Liver (tissue), 9 donors: ENCODE data around the gene CHTF18. TPM values are rescaled to one million over a fixed set of nuclear protein-coding genes. Genes with fewer than 3 reads are reported as not detected.

Source experiments
- DNase-seq: peaks from one replicate; pipeline ENCODE4 v3.0.0-alpha.2; 2017; ENCODE audit warnings: low spot score
- H3K27ac ChIP-seq, 2 donors: one replicate each; pipeline ENCODE4 v1.7.0; 2013; ENCODE audit warnings: inconsistent platforms in 2 of 2, low read length in 2 of 2, control low read depth in 1 of 2, low read depth in 1 of 2, mild to moderate bottlenecking in 1 of 2
- H3K27me3 ChIP-seq, 4 donors: one replicate each; pipeline versions ENCODE4 v1.6.1 to v1.7.0; 2013; ENCODE audit warnings: low read length in 3 of 4, inconsistent platforms in 1 of 4, mild to moderate bottlenecking in 1 of 4, moderate library complexity in 1 of 4; ENCODE audit not compliant: control insufficient read depth in 4 of 4, insufficient read depth in 4 of 4
- H3K36me3 ChIP-seq, 4 donors: one replicate each; pipeline versions ENCODE4 v1.6.1 to v1.7.0; 2013; ENCODE audit warnings: low read length in 3 of 4, mild to moderate bottlenecking in 3 of 4, low read depth in 1 of 4, moderate library complexity in 1 of 4; ENCODE audit not compliant: control insufficient read depth in 4 of 4, insufficient read depth in 3 of 4
- H3K4me1 ChIP-seq, 4 donors: one replicate each; pipeline versions ENCODE4 v1.6.1 to v1.7.0; 2013; ENCODE audit warnings: low read length in 3 of 4, mild to moderate bottlenecking in 3 of 4, moderate library complexity in 1 of 4; ENCODE audit not compliant: control insufficient read depth in 4 of 4, insufficient read depth in 4 of 4
- H3K4me3 ChIP-seq, 3 donors: one replicate each; pipeline versions ENCODE4 v1.6.1 to v1.7.0; 2013; ENCODE audit warnings: low read length in 3 of 3, control low read depth in 1 of 3, low read depth in 1 of 3, mild to moderate bottlenecking in 1 of 3
- H3K9ac ChIP-seq, 2 donors: one replicate each; pipeline ENCODE4 v1.7.0; 2013; ENCODE audit warnings: low read length in 2 of 2, mild to moderate bottlenecking in 2 of 2, moderate library complexity in 2 of 2, control low read depth in 1 of 2, low read depth in 1 of 2
- H3K9me3 ChIP-seq, 4 donors: one replicate each; pipeline versions ENCODE4 v1.6.1 to v1.7.0; 2013; ENCODE audit warnings: low read length in 3 of 4; ENCODE audit not compliant: control insufficient read depth in 4 of 4
- ATF3 ChIP-seq: IDR thresholded peaks from 2 replicates; pipeline ENCODE4 v1.6.1; 2016; ENCODE audit warnings: antibody characterized with exemption
- CTCF ChIP-seq: fragments of 150-350 bp; IDR thresholded peaks from 2 replicates; pipeline ENCODE4 v1.5.1; 2017; ENCODE audit warnings: improper control_type of control experiment, low read depth, low read length; ENCODE audit not compliant: missing input control
- EGR1 ChIP-seq, 2 donors: IDR thresholded peaks; 2 replicates each; pipeline ENCODE4 v1.6.1; 2016 to 2018; ENCODE audit warnings: antibody characterized with exemption in 2 of 2, low read depth in 2 of 2
- FOXA1 ChIP-seq: IDR thresholded peaks from 2 replicates; pipeline ENCODE4 v1.6.1; 2016; ENCODE audit warnings: antibody characterized with exemption
- FOXA2 ChIP-seq: IDR thresholded peaks from 2 replicates; pipeline ENCODE4 v1.6.1; 2016; ENCODE audit warnings: antibody characterized with exemption
- GABPA ChIP-seq, 2 donors: IDR thresholded peaks in 1 of 2; conservative IDR thresholded peaks in 1 of 2; 2 replicates each; pipeline ENCODE4 v1.6.1; 2016; ENCODE audit warnings: antibody characterized with exemption in 2 of 2, mild to moderate bottlenecking in 1 of 2, moderate library complexity in 1 of 2
- HNF4A ChIP-seq, 2 donors: conservative IDR thresholded peaks; 2 replicates each; pipeline ENCODE4 v1.6.1; 2016; ENCODE audit warnings: antibody characterized with exemption in 2 of 2, mild to moderate bottlenecking in 2 of 2
- JUND ChIP-seq, 2 donors: IDR thresholded peaks; 2 replicates each; pipeline ENCODE4 v1.6.1; 2016; ENCODE audit warnings: antibody characterized with exemption in 2 of 2
- MAX ChIP-seq: IDR thresholded peaks from 2 replicates; pipeline ENCODE4 v1.6.1; 2016; ENCODE audit warnings: antibody characterized with exemption
- NR2F2 ChIP-seq: IDR thresholded peaks from 2 replicates; pipeline ENCODE4 v1.6.1; 2016; ENCODE audit warnings: antibody characterized with exemption
- RAD21 ChIP-seq, 2 donors: IDR thresholded peaks; 2 replicates each; pipeline ENCODE4 v1.6.1; 2016; ENCODE audit warnings: antibody characterized with exemption in 2 of 2, mild to moderate bottlenecking in 2 of 2
- RXRA ChIP-seq, 2 donors: IDR thresholded peaks; 2 replicates each; pipeline ENCODE4 v1.6.1; 2017 to 2018; ENCODE audit warnings: antibody characterized with exemption in 2 of 2, mild to moderate bottlenecking in 1 of 2
- SP1 ChIP-seq: IDR thresholded peaks from 2 replicates; pipeline ENCODE4 v1.6.1; 2018; ENCODE audit warnings: antibody characterized with exemption, mild to moderate bottlenecking
- TAF1 ChIP-seq: conservative IDR thresholded peaks from 2 replicates; pipeline ENCODE4 v1.6.1; 2016; ENCODE audit warnings: antibody characterized with exemption, mild to moderate bottlenecking
- YY1 ChIP-seq: IDR thresholded peaks from 2 replicates; pipeline ENCODE4 v1.6.1; 2016; ENCODE audit warnings: antibody characterized with exemption, mild to moderate bottlenecking
- ZBTB33 ChIP-seq: IDR thresholded peaks from 2 replicates; pipeline ENCODE4 v1.6.1; 2016; ENCODE audit warnings: antibody characterized with exemption
- WGBS: extraction: QIAGEN DNeasy Blood & Tissue Kit; methylation state at CpG from one replicate; pipeline ENCODE4 v1.1.7; 2013; 5-methylcytosine and 5-hydroxymethylcytosine counted together
- polyA plus RNA-seq, 2 donors: library from polyadenylated mRNA; stranded (reverse) in 1 of 2; unstranded in 1 of 2; fragments of 200-250 nt in 1 of 2; fragments of >200 nt in 1 of 2; fragmentation: Nextera tagmentation in 1 of 2; extraction: Ambion mirVana in 1 of 2; gene quantifications; one replicate each; pipeline versions ENCODE4 v1.2.1 to v1.2.3, GENCODE V29; 2013 to 2015
- total RNA-seq, 2 donors: library from RNA; depleted of rRNA; stranded (reverse); fragments of >200 nt; gene quantifications; one replicate each; pipeline ENCODE4 v1.2.3, GENCODE V29; 2014
- donor health status: healthy.
- donor health status: healthy.
- donor health status: healthy.
- donor health status: healthy.
- donor health status: healthy.

CHTF18 gene
- total and polyA plus RNA-seq, 4 donors: 1.7 to 15.6 (median 3.9) TPM

GRCh38 chr16:828891-829290 lies 40.5 kb downstream of the CHTF18 start (continued):
- TF ChIP-seq NR2F2 (no peak), CTCF (no peak), YY1 (no peak), FOXA1 (no peak), HNF4A (conservative IDR thresholded peaks at IDR 0.05) (no peak), RAD21 (IDR thresholded peaks at IDR 0.05) (no peak), EGR1 (IDR thresholded peaks at IDR 0.05; ENCODE audit: low read depth in 2 of 2) (no peak), RXRA (IDR thresholded peaks at IDR 0.05) (no peak), SP1 (no peak), GABPA (IDR thresholded peaks at IDR 0.05 in 1 of 2, conservative IDR thresholded peaks at IDR 0.05 in 1 of 2) (no peak)

- TF ChIP-seq SP1 (no peak), NR2F2 (no peak), MAX (no peak), YY1 (no peak), TAF1 (no peak), ATF3 (no peak), CTCF (no peak), ZBTB33 (no peak), FOXA1 (no peak), JUND (IDR thresholded peaks at IDR 0.05) (no peak), FOXA2 (no peak)
- Histone ChIP-seq H3K4me1 (no peaks in the 10 kb centered on the region), H3K36me3 (no peaks in the 10 kb centered on the region), H3K9me3 (no peaks in the 10 kb centered on the region), H3K27ac (no peak overlapping the region), H3K9ac (no peak overlapping the region), H3K4me3 (no peak overlapping the region), H3K27me3 (no peaks in the 10 kb centered on the region)
- DNase-seq: no peak
- 88% methylated on average over 43 of the region's 43 CpGs for WGBS
Measured at GRCh38 chr16:830107-830870, 41.9 kb downstream of the CHTF18 start.
